OCI-LY7 (cell line): Measurements from ENCODE around the gene CECR2. TPM values are rescaled to one million over a fixed set of nuclear protein-coding genes. Genes with fewer than 3 reads are reported as not detected.

Experiments
- BruUV-seq: library from RNA; stranded (reverse); fragments of 400-500 nt; replicated peaks from 2 replicates; lab custom pipeline; 2021; lab: Mats Ljungman, UMichigan
- CTCF ChIA-PET: fragments of 300-600 bp; sonication (Branson Sonifier 250); formaldehyde crosslinking; loops from one replicate; lab custom pipeline; 2022; ENCODE audit warnings: antibody characterized with exemption; ENCODE audit not compliant: unreplicated experiment; lab: Charles Lee
- POLR2A ChIA-PET: fragments of 300-600 bp; sonication (Branson Sonifier 250); formaldehyde crosslinking; loops from one replicate; lab custom pipeline; 2022; ENCODE audit warnings: antibody characterized with exemption; lab: Charles Lee
- DNase-seq: peaks from one replicate; pipeline ENCODE4 v3.0.0-alpha.2; 2015; ENCODE audit warnings: low spot score
- H2AFZ ChIP-seq: fragments of 200-600 bp; sonication (generic), shearing (Covaris generic); 2 replicates; pipeline ENCODE4 v1.6.1; 2014; ENCODE audit warnings: mild to moderate bottlenecking, antibody characterized with exemption, low read length, moderate library complexity
- H3K27ac ChIP-seq: fragments of 200-600 bp; sonication (generic); 2 replicates; pipeline ENCODE4 v1.5.1; 2014; ENCODE audit warnings: mixed run types, low read depth, mild to moderate bottlenecking, moderate library complexity, low read length, inconsistent platforms; ENCODE audit not compliant: poor library complexity, severe bottlenecking
- H3K36me3 ChIP-seq: fragments of 200-600 bp; sonication (generic); 2 replicates; pipeline ENCODE4 v1.6.1; 2014; ENCODE audit warnings: mild to moderate bottlenecking, antibody characterized with exemption, low read length, moderate library complexity, mixed read lengths; ENCODE audit not compliant: insufficient read depth
- H3K4me1 ChIP-seq: fragments of 200-600 bp; sonication (generic); 2 replicates; pipeline ENCODE4 v1.5.1; 2014; ENCODE audit warnings: mild to moderate bottlenecking, low read length; ENCODE audit not compliant: insufficient read depth, poor library complexity, severe bottlenecking
- H3K4me2 ChIP-seq: fragments of 200-600 bp; sonication (generic); 2 replicates; pipeline ENCODE4 v1.6.1; 2014; ENCODE audit warnings: mild to moderate bottlenecking, low read length
- H3K4me3 ChIP-seq: fragments of 200-600 bp; sonication (generic); 2 replicates; pipeline ENCODE4 v1.5.1; 2014; ENCODE audit warnings: mild to moderate bottlenecking, low read depth, low read length; ENCODE audit not compliant: poor library complexity, severe bottlenecking
- H3K79me2 ChIP-seq: fragments of 200-600 bp; sonication (generic); 2 replicates; pipeline ENCODE4 v1.6.1; 2016; ENCODE audit warnings: low read depth, mild to moderate bottlenecking, low read length, moderate library complexity, mixed read lengths; ENCODE audit not compliant: insufficient read depth
- H3K9me2 ChIP-seq: fragments of 200-600 bp; sonication (generic); 2 replicates; pipeline ENCODE4 v1.6.1; 2016; ENCODE audit warnings: mild to moderate bottlenecking, low read length, mixed read lengths; ENCODE audit not compliant: insufficient read depth
- H3K9me3 ChIP-seq: fragments of 200-600 bp; sonication (generic); 2 replicates; pipeline ENCODE4 v1.6.1; 2014; ENCODE audit warnings: mild to moderate bottlenecking, mixed run types, low read length, mixed read lengths
- H4K20me1 ChIP-seq: fragments of 200-600 bp; sonication (generic); 2 replicates; pipeline ENCODE4 v1.6.1; 2014; ENCODE audit warnings: mild to moderate bottlenecking, antibody characterized with exemption, low read length, moderate library complexity, mixed read lengths; ENCODE audit not compliant: insufficient read depth
- EZH2phosphoT487 ChIP-seq: fragments of 200-600 bp; sonication (generic); IDR thresholded peaks from 2 replicates; pipeline ENCODE4 v1.6.1; 2018; ENCODE audit warnings: low read depth, borderline replicate concordance, mild to moderate bottlenecking, mixed run types, antibody characterized with exemption, low read length, moderate library complexity, mixed read lengths
- intact Hi-C: fragments of 100-400 bp; cut with micrococcal nuclease; formaldehyde crosslinking; loops from one replicate; pipeline ENCODE4 v1.10.0; 2022; ENCODE audit not compliant: unreplicated experiment
- total RNA-seq, 2 experiments: library from RNA; depleted of rRNA in 1 of 2; stranded (reverse); fragments of >200 nt in 1 of 2; shearing (Covaris generic) in 1 of 2; gene quantifications; 2 replicates each; pipeline ENCODE4 v1.2.3, GENCODE V29; 2014 to 2022
- TF ChIP-seq, protein P1 (sequence below): fragments of 200-600 bp; sonication (generic); conservative IDR thresholded peaks from 2 replicates; pipeline ENCODE4 v1.5.1; 2014; ENCODE audit warnings: mild to moderate bottlenecking, antibody characterized with exemption, low read length, moderate library complexity, mixed read lengths

CECR2 gene
- total RNA-seq, 2 experiments from 2014 or later = 0.09 to 0.53 TPM

- BruUV-seq = no TSS peak
- Histone ChIP-seq H3K4me2 (no peak overlapping the region), H3K9me3 (no peaks in the 10 kb centered on the region), H3K27ac (no peak overlapping the region), H2AFZ (no peak overlapping the region), H4K20me1 (no peaks in the 10 kb centered on the region), H3K4me3 (no peak overlapping the region), H3K9me2 (no peaks in the 10 kb centered on the region), H3K4me1 (peaks cover 3% of the 10 kb centered on the region), H3K36me3 (no peaks in the 10 kb centered on the region), H3K79me2 (no peaks in the 10 kb centered on the region)
- no peak for DNase-seq
- ChIA-PET CTCF (no interaction called here), POLR2A (interaction anchor here (0.6 to 1.6 kb wide), 3 partner anchors 13 to 60 kb away, joined by 3 to 4 read pairs (median 4); no protein-coding TSS in a partner anchor)
- intact Hi-C loops = no loop called here
- no peak for TF ChIP-seq EZH2phosphoT487
- TF ChIP-seq, protein P1, sequence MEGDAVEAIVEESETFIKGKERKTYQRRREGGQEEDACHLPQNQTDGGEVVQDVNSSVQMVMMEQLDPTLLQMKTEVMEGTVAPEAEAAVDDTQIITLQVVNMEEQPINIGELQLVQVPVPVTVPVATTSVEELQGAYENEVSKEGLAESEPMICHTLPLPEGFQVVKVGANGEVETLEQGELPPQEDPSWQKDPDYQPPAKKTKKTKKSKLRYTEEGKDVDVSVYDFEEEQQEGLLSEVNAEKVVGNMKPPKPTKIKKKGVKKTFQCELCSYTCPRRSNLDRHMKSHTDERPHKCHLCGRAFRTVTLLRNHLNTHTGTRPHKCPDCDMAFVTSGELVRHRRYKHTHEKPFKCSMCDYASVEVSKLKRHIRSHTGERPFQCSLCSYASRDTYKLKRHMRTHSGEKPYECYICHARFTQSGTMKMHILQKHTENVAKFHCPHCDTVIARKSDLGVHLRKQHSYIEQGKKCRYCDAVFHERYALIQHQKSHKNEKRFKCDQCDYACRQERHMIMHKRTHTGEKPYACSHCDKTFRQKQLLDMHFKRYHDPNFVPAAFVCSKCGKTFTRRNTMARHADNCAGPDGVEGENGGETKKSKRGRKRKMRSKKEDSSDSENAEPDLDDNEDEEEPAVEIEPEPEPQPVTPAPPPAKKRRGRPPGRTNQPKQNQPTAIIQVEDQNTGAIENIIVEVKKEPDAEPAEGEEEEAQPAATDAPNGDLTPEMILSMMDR = no peak
Measured at GRCh38 chr22:17339095-17339693, 30.1 kb upstream of the CECR2 start.

DNA sequence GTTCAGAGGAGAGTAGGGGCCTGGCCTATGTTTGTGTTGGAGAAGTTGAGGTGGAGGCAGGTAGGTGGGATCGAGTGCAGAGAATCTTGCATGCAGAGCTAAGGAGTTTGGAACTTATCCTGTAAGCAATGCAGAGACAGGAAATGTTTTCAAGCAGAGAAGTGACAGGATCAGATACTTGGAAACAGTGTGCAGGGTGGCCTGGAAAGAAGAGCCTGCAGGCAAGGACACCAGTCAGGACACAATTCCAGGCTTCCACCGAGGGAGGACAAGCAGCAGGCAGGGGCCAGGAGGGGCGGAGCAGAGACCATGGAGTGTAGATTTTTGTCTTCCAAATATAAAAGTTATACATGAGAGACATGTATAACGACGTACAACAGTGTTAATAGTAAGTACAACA lies 26.9 kb upstream of the CECR2 start:
- no peak overlapping the region for H2AFZ ChIP-seq
- BruUV-seq = no TSS peak
- no peaks in the 10 kb centered on the region for H3K79me2 ChIP-seq
- no peaks in the 10 kb centered on the region for H3K9me3 ChIP-seq
- no peak for DNase-seq
- H3K4me2 ChIP-seq = no peak overlapping the region
- no peaks in the 10 kb centered on the region for H3K4me1 ChIP-seq
- H3K36me3 ChIP-seq = no peaks in the 10 kb centered on the region
- TF ChIP-seq, protein P1 = no peak
- TF ChIP-seq EZH2phosphoT487 = no peak
- H3K9me2 ChIP-seq = no peaks in the 10 kb centered on the region
- H4K20me1 ChIP-seq = no peaks in the 10 kb centered on the region
- ChIA-PET POLR2A (interaction anchor here (0.7 to 0.9 kb wide), 2 partner anchors 15 to 773 kb away, joined by 3 to 4 read pairs; no protein-coding TSS in a partner anchor), CTCF (no interaction called here)
- no peak overlapping the region for H3K27ac ChIP-seq
- H3K4me3 ChIP-seq = no peak overlapping the region
- intact Hi-C loops = no loop called here

DNA sequence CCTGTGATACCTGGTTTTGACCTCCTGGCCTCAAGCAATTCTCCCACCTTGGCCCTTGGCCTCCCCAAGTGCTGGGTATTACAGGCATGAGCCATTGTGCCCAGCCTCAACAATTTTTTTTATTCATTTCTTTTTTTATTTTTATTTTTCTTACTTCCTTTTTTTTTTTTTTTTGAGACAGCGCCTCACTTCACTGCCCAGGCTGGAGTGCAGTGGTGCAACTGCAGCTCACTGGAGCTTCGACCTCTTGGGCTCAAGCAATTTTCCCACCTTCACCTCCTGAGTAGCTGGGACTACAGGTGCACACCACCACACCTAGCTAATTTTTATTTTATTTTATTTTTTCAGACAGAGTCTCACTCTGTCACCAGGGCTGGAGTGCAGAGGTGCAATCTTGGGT lies 25.5 kb upstream of the CECR2 start:
- Histone ChIP-seq H2AFZ (no peak overlapping the region), H3K4me2 (no peak overlapping the region), H4K20me1 (no peaks in the 10 kb centered on the region), H3K4me1 (no peaks in the 10 kb centered on the region), H3K4me3 (no peak overlapping the region), H3K27ac (no peak overlapping the region), H3K9me2 (no peaks in the 10 kb centered on the region), H3K79me2 (no peaks in the 10 kb centered on the region), H3K36me3 (no peaks in the 10 kb centered on the region), H3K9me3 (no peaks in the 10 kb centered on the region)
- TF ChIP-seq EZH2phosphoT487 = no peak
- TF ChIP-seq, protein P1 = no peak
- ChIA-PET CTCF (no interaction called here), POLR2A (interaction anchor here (0.7 to 1.5 kb wide), 6 partner anchors 14 to 230 kb away, joined by 3 to 4 read pairs (median 3); no protein-coding TSS in a partner anchor)
- DNase-seq = no peak
- BruUV-seq = no TSS peak
- intact Hi-C loops = no loop called here
